Measurements from ENCODE around the gene TM9SF4.
"Not testable (repeated sequence)": the region's sequence is repeated elsewhere in the genome, so short reads cannot be mapped to it uniquely, and the experiment has no call there.

TM9SF4 gene

DNA sequence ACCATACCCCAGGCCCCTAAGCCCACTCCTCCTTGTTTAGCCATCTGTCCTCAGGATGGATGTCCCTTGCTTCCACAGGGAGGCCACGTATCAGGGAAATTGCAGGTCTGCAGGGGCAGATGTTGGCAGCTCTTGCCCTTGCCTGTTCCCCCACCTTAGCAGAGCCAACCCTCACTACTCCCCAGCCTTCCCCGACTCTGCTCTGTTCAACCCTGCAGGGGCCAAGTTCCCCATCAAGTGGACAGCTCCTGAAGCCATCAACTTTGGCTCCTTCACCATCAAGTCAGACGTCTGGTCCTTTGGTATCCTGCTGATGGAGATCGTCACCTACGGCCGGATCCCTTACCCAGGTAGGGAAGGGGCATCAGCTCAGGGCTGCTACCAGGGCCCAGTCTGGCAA is 10.7 kb upstream of the TM9SF4 start:
- DNase-seq, result no peak

DNA sequence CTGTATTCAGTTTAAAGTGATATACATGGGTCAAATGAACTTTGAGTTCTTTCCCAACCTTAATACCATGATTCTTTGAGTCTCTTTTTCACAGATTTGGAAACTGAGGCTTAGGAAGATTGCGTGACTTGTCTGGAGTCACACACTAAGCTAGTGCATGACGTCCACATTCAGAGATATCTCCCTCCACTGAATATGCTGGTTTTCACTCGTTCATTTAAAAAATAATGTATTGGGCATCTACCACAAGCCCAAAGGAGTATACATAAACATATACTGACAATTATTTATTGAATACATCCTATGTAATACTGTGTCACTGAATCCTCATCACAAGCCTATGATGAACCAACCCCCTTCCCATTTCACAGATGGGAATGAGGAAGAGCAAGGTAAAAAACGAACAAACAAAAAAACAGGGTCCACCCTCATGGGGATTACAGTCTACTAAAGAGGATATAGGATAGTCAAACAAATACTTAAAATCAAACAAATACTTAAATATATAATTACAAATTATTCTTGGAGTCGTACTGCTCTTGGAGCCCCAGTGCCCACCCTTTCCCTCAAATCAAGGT is 611 bp upstream of the TM9SF4 start:
- DNase-seq, result no peak

DNA sequence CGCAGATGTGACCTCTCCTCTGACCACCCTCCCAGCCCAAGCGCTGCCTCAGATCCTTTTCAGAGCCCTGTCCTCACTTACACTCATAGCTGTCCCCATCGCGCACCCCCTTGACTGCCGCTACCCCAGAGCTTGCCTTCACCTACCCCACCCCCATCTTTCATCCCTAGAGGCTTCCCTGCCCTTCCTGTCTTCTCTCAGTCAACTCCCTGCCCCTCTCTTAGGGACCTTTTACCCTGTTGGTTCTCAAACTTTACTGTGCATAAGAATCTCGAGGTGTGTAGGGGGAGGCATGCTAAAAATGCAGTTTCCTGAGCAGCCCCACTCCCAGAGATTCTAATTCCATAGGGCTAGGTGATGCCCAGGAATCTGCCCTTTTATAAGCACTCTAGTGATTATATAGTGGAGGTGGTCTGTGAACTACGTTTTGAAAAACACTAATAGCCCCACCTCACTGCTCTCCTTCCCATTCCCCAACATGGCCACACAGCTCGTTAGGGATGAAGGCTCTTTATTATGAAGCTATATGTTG is 725 bp downstream of the TM9SF4 start:
- DNase-seq, result peak; percentile 4

DNA sequence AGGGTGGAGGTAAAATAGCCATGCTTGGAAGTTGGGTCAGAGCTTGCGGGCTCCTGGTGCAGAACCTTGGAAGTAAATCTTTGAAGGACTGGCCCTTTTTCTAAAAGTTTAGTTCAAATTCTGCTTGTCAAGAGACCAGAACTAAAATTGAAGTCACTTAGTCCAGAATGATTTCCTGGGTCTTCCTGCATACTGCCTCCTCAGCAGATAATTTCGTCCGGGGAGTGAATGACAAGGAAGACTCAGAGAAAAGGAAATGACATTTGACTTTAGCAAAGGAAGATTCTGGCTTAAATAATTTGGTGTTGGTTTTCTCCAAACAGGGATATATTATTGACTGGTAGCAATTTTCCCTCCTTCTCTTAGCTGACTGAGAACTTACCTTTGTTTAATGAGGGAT is 1.2 kb downstream of the TM9SF4 start:
- DNase-seq, result no peak

DNA sequence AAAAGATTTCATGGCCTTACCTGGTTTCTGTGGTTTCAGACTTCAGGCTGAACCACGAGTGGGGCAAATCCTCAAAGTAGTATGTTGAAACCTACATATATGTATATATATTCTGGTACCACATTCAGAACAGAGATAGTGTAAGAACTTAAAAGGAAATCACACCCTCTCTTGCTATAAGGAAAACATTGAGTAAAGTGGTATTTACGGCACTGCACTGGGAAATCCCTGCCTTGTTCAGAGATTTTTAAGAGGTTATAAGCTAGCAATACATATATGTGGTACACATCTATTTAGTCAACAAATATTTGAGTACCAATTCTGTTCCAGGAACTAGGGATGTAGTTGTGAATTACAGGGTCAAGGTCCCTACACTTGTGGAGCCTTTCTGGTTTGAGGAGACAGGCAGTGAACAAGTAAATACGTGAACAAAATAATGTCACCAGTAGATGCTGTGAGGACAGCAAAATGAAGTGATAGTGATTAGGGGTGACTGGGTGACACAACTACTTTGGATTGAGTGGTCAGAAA is 1.7 kb downstream of the TM9SF4 start:
- DNase-seq, result no peak

DNA sequence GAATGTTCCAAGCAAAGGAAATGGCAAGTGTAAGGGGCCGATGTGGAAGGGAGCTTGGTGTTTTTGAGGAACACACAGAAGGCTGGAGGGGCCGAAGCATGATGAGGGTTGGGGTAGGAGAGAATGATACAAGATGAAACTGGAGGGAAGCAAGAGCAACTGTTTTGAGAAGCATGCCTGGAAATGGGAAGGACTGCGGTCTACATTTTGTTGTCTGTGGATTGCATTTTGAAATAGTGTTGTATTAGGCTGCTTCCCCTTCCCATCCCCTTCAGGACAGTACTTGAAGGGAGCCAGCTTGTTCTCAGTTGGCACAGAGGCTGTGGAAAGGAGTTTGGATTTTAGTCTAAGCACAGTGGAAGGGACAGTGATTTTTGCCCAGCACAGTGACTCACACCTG is 2.2 kb downstream of the TM9SF4 start:
- DNase-seq, result no peak

DNA sequence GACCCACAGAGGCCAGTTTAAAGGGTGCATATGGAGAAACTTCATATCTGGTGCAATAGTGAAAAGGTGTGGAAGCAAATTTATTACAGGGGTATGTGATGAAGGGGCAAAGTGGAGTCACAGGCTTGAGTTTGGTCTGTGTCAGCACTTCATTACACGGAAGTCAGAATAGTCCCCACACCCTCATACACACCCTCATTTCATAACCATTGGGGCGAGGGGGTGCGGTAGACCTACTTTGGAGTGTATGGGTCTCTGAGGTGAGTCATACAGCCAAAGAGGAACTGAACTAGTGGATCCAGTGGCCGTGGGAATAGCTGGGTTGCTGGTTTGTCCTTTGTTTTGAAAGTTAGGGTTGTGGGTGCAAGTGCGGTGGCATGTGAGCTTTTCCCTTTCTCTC is 3.3 kb downstream of the TM9SF4 start:
- no peak for DNase-seq

DNA sequence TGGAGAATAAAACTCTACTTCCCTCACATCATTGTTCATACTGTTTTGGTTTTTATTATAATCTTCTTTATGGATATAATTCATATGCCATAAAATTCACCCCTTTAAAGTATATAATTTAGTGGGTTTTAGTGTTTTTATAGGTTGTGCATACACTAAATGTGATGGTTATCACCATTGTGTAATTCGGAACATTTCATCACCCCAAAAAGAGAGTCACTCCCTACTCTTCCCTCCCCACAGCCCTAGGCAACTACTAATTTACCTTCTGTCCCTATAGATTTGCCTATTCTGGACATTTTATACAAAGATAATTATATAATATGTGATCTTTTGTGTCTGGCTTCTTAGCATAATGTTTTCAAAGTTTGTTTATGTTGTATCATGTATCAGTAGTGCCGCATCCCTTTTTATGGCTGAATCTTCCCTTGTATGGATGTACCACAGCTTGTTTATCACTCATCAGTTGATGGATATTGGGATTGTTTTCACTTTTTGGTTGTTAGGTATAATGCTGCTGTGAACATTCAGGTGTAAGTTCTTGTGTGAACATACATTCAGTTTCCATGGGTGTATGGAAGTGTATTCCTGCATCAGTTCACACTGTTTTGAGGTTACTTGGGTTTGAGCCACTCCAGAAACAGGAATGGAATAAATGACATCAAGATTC is 4.2 kb downstream of the TM9SF4 start:
- no peak for DNase-seq

DNA sequence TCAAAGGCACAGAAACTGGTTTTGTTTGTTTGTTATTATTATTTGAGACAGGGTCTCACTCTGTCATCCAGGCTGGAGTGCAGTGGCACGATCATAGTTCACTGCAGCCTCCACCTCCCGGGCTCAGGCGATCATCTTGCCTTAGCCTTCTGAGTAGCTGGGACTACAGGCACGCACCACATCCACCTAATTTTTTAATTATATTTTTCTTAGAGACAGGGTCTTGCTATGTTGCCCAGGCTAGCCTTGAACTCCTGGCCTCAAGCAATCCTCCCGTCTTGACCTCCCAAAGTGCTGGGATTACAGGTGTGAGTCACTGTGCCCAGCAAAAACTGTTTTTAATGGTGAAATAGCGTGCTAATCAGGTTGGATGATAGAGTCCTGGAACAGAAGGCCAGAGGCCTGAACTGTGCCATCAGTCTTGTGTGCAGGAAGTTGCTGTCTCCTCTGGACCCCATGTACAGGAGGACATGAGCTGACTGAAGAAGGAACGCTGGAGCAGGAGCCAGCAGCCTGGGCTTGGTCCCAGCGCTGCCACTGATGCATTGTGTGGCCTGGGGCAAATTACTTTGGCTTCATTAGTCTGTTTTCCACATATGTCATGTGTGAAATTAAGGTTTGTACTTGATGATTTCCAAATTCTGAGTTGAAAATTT is 4.9 kb downstream of the TM9SF4 start:
- no peak for DNase-seq

DNA sequence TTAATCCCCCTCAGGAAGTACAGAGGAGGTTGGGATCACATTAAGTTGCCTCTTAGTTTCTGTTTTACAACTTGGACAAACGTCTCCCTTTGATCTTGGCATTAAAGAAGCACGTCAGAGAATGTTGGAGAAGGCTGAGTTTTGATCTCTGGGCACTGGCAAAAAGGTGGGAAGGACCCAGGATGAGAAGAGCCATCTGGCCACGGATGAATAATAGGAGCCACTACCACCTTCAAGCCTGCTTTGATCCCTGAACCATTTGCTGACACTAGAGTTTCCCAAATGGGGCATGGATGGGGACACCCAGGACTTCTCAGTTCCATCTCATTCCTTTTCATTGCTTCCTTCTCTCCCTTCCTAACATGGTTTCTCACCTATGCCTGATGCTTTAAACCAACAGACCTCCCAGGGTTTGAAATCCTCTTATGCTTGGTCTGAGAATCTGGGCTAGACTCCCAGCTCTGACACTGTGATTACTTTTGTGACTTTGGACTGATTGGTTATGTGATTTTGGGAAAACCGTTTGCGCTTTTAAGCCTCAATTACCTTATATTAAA is 5.8 kb downstream of the TM9SF4 start:
- no peak for DNase-seq

DNA sequence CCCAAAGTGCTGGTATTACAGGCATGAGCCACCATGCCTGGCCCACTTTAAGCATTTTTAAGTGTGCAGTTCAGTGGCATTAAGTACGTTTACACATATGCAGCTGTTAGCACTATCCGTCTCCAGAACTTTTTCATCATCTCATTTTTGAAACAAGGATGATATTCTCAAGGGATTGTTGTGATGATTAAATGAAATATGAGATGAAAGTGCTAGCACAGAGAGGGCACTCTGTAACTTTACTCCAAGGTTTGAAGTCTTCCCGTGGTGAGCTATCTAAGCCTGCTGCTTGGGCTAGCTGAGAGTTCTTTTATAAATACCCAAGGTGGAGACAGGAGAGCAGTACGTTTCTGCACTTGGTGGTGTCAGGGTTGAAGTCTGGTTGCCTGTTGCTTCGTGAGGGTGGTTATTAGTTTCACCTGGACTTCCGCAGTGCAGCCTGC is 6.6 kb downstream of the TM9SF4 start:
- DNase-seq, result no peak

DNA sequence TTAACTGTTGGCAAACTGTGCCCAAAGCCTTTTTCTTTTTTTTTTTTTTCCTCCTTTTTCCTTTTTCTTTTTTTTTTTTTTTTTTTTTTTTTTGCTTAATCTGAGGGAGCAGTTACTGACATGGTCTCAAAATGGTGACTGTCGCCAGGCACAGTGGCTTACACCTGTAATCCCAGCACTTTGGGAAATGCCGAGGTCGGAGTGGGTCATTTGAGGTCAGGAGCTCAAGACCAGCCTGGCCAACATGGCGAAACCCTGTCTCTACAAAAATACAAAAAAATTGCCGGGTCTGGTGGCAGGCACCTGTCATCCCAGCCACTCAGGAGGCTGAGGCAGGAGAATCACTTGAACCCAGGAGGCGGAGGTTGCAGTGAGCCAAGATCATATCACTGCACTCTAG is 7.3 kb downstream of the TM9SF4 start:
- DNase-seq, result not testable (repeated sequence)

DNA sequence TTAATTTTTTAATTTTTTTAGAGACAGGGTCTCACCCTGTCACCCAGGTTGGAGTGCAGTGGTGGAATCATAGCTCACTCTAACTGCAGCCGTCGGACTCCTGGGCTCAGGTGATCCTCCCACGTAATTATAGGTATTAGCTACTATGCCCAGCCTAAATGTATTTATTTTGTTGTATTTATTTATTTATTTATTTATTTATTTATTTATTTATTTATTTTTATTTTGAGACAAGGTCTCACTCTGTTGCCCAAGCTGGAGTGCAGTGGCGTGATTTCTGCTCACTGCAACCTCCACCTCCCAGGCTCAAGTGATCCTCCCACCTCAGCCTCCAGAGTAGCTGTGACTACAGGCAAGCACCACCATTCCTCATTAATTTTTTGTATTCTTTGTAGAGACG is 8.9 kb downstream of the TM9SF4 start:
- not testable (repeated sequence) for DNase-seq

DNA sequence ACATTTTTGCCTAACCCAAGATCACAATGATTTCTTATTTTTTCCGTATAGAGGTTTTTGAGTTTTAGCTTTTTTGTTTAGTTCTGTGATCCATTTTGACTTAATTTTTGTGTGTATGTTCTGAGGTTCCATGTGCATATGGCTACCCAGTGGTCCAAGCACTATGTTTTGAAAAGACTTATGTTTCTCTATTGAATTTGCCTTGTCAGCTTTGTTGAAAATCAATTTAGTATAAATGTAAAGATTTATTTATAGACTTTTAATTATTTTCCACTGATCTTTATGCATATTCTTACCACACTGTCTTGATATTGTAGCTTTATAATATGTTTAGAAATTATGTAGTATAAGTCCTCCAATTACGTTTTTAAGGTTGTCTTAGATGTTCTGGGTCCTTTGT is 10.2 kb downstream of the TM9SF4 start:
- DNase-seq, result no peak

DNA sequence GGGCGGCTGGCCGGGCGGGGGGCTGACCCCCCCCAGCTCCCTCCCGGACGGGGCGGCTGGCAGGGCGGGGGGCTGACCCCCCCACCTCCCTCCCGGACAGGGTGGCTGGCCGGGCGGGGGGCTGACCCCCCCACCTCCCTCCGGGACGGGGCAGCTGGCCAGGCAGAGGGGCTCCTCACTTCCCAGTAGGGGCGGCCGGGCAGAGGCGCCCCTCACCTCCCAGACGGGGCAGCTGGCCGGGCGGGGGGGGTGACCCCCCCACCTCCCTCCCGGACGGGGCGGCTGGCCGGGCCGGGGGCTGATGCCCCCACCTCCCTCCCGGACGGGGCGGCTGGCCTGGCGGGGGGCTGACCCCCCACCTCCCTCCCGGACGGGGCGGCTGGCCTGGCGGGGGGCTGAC is 12.4 kb downstream of the TM9SF4 start:
- DNase-seq, result not testable (repeated sequence)

DNA sequence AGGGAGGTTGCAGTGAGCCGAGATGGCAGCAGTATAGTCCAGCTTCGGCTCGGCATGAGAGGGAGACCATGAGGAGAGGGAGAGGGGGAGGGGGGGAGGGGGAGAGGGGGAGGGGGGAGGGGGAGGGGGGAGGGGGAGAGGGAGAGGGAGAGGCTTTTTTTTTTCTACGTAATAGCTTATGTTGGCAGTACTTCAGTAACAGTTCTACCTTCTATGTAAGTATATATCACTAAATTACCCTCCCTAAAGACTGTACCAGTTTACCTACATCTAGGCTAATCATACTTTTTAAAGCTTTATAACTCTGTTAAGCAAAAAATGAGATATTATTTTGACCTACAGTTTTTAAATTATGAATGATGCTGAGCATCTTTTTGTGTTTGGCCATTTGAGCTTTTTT is 13.6 kb downstream of the TM9SF4 start:
- no peak for DNase-seq

DNA sequence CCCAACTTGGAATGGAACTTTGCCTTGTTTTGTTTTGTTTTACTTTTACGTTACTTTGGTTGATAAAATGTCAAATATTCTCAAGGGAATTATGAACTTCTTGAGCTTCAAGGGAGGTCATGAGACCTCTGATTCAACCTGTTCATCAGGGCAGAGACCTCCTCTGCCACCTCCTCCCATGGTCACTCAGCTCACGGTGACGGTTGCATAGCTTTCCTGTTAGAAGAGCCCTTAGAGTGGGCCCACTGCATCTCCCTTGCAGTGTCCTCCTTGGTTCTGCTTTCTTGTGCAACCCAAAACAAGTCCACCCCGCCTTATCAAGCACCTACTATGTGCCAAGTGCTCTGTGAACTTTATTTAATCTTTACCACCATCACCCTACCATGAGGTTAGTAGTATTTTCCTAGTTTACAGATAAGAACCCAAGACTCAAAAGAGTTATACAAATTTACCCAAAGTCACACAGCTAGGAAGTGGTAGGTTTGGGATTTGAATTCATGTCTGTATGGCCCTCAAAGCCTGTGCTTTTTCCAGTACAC is 15.5 kb downstream of the TM9SF4 start:
- no peak for DNase-seq

DNA sequence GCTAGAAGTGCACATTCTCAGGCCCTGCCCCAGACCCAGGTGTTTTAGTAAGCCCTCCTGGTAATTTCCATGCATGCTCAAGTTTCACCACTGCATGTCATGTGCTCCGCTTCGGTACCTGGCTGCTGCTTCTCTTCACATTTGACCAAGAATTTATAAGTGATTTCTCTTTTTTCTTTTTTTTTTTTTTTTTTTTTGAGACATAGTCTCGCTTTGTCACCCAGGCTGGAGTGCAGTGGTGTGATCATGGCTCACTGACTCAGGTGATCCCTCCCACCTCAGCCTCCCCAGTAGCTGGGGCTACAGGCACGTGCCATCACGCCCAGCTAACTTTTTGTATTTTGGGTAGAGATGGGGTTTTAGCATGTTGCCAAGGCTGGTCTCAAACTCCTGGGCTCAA is 16.0 kb downstream of the TM9SF4 start:
- no peak for DNase-seq

DNA sequence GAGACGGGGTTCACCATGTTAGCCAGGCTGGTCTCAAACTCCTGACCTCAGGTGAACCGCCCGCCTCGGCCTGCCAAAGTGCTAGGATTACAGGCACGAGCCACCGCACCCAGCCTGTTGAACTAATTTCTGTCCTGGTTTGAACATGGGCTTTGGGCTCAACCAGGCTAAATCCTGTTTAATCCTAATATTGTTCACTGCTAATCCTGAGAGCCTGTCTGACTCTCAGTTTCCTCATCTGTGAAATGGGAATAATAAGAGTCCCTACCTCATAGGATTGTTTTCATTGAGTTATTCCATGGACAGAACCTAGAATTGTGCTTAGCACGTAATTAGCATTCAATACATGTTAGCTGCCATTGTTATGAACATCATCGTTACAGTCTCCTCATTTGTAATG is 17.4 kb downstream of the TM9SF4 start:
- no peak for DNase-seq

DNA sequence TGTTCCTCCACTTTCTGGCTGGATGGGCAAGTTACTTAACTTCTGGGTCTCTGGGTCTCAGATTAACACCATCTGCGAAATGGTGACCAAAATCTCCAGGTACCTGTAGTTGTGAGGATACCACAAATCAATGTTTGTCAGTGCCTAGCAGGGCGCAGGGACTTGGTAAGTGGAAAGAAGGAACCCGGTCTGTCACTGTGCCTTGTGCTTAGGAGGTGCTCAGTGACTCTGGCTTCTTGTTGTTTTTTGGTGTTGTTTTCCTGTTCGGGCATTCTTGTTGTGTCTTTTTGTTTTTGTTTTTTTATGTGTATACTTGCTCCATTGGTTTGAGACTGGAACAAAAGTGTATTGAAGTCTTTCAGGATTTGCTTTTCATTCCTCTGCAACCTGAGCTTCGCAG is 17.8 kb downstream of the TM9SF4 start:
- DNase-seq, result no peak

DNA sequence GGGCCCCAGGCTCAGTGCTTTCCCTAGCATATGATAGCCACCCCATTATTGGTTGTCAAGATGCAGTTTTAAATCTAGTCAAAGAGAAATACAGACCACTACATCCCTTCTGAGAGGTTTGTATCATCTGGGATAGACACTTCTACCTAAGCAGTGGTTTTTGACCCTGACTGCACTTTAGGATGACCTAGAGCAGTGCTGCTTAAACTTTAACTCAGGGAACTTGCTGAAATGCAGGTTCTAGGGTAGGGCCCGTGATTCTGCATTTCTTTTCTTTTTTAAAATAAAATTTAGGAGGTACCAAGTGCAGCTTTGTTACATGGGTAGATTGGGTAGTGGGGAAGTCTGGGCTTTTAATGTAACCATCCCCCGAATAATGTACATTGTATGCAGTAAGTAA is 18.7 kb downstream of the TM9SF4 start:
- DNase-seq, result no peak

DNA sequence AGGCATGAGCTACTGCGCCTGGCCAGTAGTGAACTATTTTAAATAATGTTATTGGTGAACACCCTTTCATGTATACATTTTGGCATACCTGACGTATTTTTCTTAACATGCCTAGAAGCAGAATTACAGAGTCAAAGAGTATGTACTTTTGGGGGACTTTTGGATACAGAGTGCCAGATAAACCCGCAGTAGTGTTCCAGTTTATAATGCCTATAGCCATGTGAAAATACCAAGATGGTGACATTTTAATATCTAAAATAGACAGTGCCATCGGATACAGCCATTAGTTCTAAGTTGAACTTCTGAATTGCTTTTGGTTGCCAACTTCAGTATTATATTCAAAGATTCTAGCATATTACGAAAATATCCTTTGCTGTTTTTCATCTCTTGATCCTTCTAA is 20.3 kb downstream of the TM9SF4 start:
- no peak for DNase-seq

DNA sequence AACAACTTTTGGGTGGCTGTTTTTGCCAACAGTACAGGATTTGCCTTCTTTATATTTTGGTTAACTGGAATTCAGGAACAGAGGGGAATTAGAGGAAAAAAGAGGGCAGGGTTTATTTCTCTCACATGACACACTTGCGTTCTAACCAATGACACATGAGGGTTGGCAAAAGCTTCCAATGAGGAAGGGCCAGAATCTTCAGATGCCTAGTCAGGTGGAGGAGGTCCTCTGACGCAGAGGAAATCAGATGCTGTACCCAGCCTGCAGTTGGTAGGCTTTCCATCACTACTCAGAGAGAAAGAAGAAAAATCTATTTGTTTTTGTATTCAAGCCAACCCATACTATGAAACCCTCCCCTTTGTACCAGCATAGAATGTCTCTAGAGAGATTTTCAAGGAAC is 20.8 kb downstream of the TM9SF4 start:
- DNase-seq, result no peak

All from T-helper 9 cell (primary cell).